ENCODE results near the gene UBE2G2. TPM values are rescaled to one million over a fixed set of nuclear protein-coding genes. Genes with fewer than 3 reads are reported as not detected.

The UBE2G2 gene
- total and polyA plus RNA-seq, 3 donors from 2014 or later = 38.9 to 82.8 (median 73.6) TPM

- no peaks in the 10 kb centered on the region for H3K36me3 ChIP-seq (ENCODE audit: low read depth, missing control alignments)
- DNase-seq = no peak
- no peaks in the 10 kb centered on the region for H3K9me3 ChIP-seq
- no peaks in the 10 kb centered on the region for H3K4me1 ChIP-seq
- TF ChIP-seq CTCF (IDR thresholded peaks at IDR 0.05) = no peak
- TF ChIP-seq POLR2A (IDR thresholded peaks at IDR 0.05) = no peak
- intact Hi-C loops (cut with DNase I; ENCODE audit: low total_unique reads) = loop anchor here (10.0 kb wide), 1 partner anchor 276 kb away; no protein-coding TSS in a partner anchor
- H3K4me3 ChIP-seq = no peak overlapping the region
- H3K27ac ChIP-seq = no peak overlapping the region
- H3K27me3 ChIP-seq = no peaks in the 10 kb centered on the region
- WGBS, 2 donors = 97 to 98% methylated on average over 3 of the region's 3 CpGs
These were observed 11.3 kb downstream of the UBE2G2 start for GRCh38 chr21:44790368-44790767.

GRCh38 chr21:44789880-44790279, 11.7 kb downstream of the UBE2G2 start:
- no peak for DNase-seq
- intact Hi-C loops (cut with DNase I; ENCODE audit: low total_unique reads) = loop anchor here (10.0 kb wide), 1 partner anchor 275 kb away; no protein-coding TSS in a partner anchor
- no peaks in the 10 kb centered on the region for H3K4me1 ChIP-seq
- H3K4me3 ChIP-seq = no peak overlapping the region
- no peaks in the 10 kb centered on the region for H3K27me3 ChIP-seq
- H3K9me3 ChIP-seq = no peaks in the 10 kb centered on the region
- TF ChIP-seq CTCF (IDR thresholded peaks at IDR 0.05) (no peak), POLR2A (IDR thresholded peaks at IDR 0.05) (no peak)
- H3K36me3 ChIP-seq (ENCODE audit: low read depth, missing control alignments) = no peaks in the 10 kb centered on the region
- no peak overlapping the region for H3K27ac ChIP-seq
- WGBS, 2 donors = 87 to 100% methylated on average over 1 of the region's 1 CpG

- Histone ChIP-seq H3K4me1 (peaks cover 1% of the 10 kb centered on the region), H3K4me3 (no peak overlapping the region), H3K27ac (no peak overlapping the region), H3K36me3 (ENCODE audit: low read depth, missing control alignments) (no peaks in the 10 kb centered on the region), H3K9me3 (no peaks in the 10 kb centered on the region), H3K27me3 (no peaks in the 10 kb centered on the region)
- intact Hi-C loops (cut with DNase I; ENCODE audit: low total_unique reads) = no loop called here
- 79 to 81% methylated on average over 13 of the region's 13 CpGs for WGBS, 2 donors
- no peak for TF ChIP-seq POLR2A (IDR thresholded peaks at IDR 0.05)
- no peak for TF ChIP-seq CTCF (IDR thresholded peaks at IDR 0.05)
- no peak for DNase-seq
These were observed 15.8 kb downstream of the UBE2G2 start for GRCh38 chr21:44785620-44786335.

GRCh38 chr21:44784810-44785209, 16.8 kb downstream of the UBE2G2 start:
- no peak for DNase-seq
- Histone ChIP-seq H3K4me3 (no peak overlapping the region), H3K36me3 (ENCODE audit: low read depth, missing control alignments) (no peaks in the 10 kb centered on the region), H3K27ac (no peak overlapping the region), H3K9me3 (no peaks in the 10 kb centered on the region), H3K27me3 (no peaks in the 10 kb centered on the region), H3K4me1 (peaks cover 5% of the 10 kb centered on the region)
- 93 to 97% methylated on average over 6 of the region's 6 CpGs for WGBS, 2 donors
- intact Hi-C loops (cut with DNase I; ENCODE audit: low total_unique reads) = no loop called here
- TF ChIP-seq CTCF (IDR thresholded peaks at IDR 0.05) (no peak), POLR2A (IDR thresholded peaks at IDR 0.05) (no peak)
